ENCODE results near the gene PCBP2.

DNA sequence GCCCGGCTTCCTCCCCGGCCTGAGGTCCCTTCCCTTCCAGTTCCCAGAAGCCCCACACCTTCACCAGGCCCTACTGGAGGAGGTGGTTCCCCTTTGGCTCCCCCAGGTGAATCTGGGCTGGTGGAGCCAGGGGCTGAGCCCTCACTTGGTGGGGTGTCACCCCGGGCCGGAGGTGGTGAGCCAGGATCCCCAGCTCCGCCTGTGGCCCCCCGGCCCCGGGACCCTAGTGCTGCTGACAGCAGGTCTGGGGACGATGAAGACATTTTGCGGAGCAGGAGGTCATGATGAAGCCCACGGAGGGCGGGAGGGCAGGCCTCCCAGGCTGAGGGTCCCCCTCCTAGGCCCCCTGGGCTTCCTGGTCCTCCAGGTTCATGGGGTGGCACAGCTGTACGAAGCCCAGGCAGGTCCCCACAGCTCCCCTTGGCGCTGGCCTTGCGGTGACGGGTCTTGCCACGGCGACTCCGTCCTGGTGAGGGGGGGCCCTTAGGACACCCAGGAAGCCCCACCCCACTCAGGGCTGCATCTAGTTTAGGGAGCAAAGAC, 30.8 kb downstream of the PCBP2 start:
- TF ChIP-seq, protein P1, sequence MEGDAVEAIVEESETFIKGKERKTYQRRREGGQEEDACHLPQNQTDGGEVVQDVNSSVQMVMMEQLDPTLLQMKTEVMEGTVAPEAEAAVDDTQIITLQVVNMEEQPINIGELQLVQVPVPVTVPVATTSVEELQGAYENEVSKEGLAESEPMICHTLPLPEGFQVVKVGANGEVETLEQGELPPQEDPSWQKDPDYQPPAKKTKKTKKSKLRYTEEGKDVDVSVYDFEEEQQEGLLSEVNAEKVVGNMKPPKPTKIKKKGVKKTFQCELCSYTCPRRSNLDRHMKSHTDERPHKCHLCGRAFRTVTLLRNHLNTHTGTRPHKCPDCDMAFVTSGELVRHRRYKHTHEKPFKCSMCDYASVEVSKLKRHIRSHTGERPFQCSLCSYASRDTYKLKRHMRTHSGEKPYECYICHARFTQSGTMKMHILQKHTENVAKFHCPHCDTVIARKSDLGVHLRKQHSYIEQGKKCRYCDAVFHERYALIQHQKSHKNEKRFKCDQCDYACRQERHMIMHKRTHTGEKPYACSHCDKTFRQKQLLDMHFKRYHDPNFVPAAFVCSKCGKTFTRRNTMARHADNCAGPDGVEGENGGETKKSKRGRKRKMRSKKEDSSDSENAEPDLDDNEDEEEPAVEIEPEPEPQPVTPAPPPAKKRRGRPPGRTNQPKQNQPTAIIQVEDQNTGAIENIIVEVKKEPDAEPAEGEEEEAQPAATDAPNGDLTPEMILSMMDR (conservative IDR thresholded peaks at IDR 0.05): no peak
- TF ChIP-seq ZFX (IDR thresholded peaks at IDR 0.05): no peak
